AG04449 (cell line): Measurements from ENCODE around the gene SLC25A1.
A peak's percentile ranks its signal among the peaks of the same experiment; 100 is the strongest.

Source experiments
- CTCF ChIA-PET: fragments of 350-600 bp; formaldehyde crosslinking; extraction: SDS; loops from one replicate; lab custom pipeline; 2021; ENCODE audit warnings: antibody characterized with exemption; lab: Yijun Ruan, JAX
- POLR2A ChIA-PET: fragments of 400-600, 350-600 bp; formaldehyde crosslinking; extraction: SDS; loops from one replicate; lab custom pipeline; 2020; ENCODE audit warnings: antibody characterized with exemption, inconsistent platforms; lab: Yijun Ruan, JAX
- DNase-seq: peaks from one replicate; pipeline ENCODE4 v3.0.0-alpha.2; 2010; ENCODE audit warnings: low read depth, low spot score
- H3K4me3 ChIP-seq: 2 replicates; pipeline ENCODE4 v1.5.1; 2011; ENCODE audit warnings: low read depth, mild to moderate bottlenecking, control low read depth, low read length
- CTCF ChIP-seq: IDR thresholded peaks from one replicate; pipeline ENCODE4 v1.5.1; 2011; ENCODE audit warnings: mild to moderate bottlenecking, moderate library complexity, low read length, control low read depth, inconsistent platforms; ENCODE audit not compliant: insufficient read depth; ENCODE audit errors: missing control alignments

Gene SLC25A1

GRCh38 chr22:19169947-19170318, 8.6 kb downstream of the SLC25A1 start:
- POLR2A ChIA-PET, result no interaction called here
- no peak for TF ChIP-seq CTCF
- CTCF ChIA-PET, result interaction anchor here (0.6 to 1.1 kb wide), 4 partner anchors 10 to 216 kb away, joined by 3 to 4 read pairs (median 4); no protein-coding TSS in a partner anchor
- no peak overlapping the region; the same call in 1 of the 2 replicates for H3K4me3 ChIP-seq
- DNase-seq, result no peak

GRCh38 chr22:19169002-19169946, 9.3 kb downstream of the SLC25A1 start:
- no peak for TF ChIP-seq CTCF
- POLR2A ChIA-PET, result no interaction called here
- H3K4me3 ChIP-seq, result peak overlapping the region; percentile 36
- DNase-seq, result no peak
- CTCF ChIA-PET, result interaction anchor here (0.7 to 1.1 kb wide), 3 partner anchors 10 to 215 kb away, joined by 3 to 4 read pairs (median 3); no protein-coding TSS in a partner anchor

- no peak for TF ChIP-seq CTCF
- ChIA-PET CTCF (interaction anchor here (1.1 to 2.7 kb wide), 2 partner anchors 11 to 23 kb away, joined by 4 to 10 read pairs; partner anchors contain the start of gene ESS2), POLR2A (interaction anchor here (0.6 kb wide), 1 partner anchor 10 kb away, joined by 3 read pairs; no protein-coding TSS in a partner anchor)
- no peak for DNase-seq
- no peak overlapping the region for H3K4me3 ChIP-seq
These were observed 10.2 kb downstream of the SLC25A1 start for GRCh38 chr22:19168088-19168890.

GRCh38 chr22:19167106-19167869, 11.2 kb downstream of the SLC25A1 start:
- TF ChIP-seq CTCF, result no peak
- no peak for DNase-seq
- POLR2A ChIA-PET, result no interaction called here
- H3K4me3 ChIP-seq, result no peak overlapping the region
- CTCF ChIA-PET, result interaction anchor here (2.7 kb wide), 1 partner anchor 22 kb away, joined by 10 read pairs; the partner anchor contains the start of gene ESS2

- no peak for DNase-seq
- H3K4me3 ChIP-seq, result no peak overlapping the region
- POLR2A ChIA-PET, result no interaction called here
- no peak for TF ChIP-seq CTCF
- CTCF ChIA-PET, result interaction anchor here (2.7 kb wide), 1 partner anchor 21 kb away, joined by 10 read pairs; the partner anchor contains the start of gene ESS2
These were observed 12.1 kb downstream of the SLC25A1 start for GRCh38 chr22:19166421-19166820.
